ENCODE results near the gene KLF12.

The KLF12 gene

GRCh38 chr13:74103970-74104555 lies 30.1 kb downstream of the KLF12 start:
- no peak for DNase-seq (ENCODE audit: low read depth in 2 of 2)

DNA sequence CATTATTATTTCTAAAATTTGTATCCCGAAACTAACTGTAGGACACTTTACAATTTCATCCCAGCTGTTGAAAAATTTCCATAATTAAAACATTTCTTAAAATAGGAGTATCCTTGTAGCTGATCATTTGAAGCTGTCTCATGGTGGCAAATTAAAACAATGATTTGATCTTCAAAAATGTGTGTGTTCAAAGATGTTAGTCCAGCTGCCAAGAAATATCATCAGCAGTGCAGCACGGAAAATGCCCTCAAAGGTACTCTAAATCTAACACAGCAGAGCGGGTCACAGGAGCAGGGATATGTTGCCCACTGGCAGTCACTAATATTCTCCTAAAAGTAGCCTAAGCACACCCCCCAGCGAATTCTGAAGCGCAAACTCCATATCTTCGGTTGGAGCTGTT lies 31.0 kb downstream of the KLF12 start:
- DNase-seq (ENCODE audit: low read depth in 2 of 2), result no peak

DNA sequence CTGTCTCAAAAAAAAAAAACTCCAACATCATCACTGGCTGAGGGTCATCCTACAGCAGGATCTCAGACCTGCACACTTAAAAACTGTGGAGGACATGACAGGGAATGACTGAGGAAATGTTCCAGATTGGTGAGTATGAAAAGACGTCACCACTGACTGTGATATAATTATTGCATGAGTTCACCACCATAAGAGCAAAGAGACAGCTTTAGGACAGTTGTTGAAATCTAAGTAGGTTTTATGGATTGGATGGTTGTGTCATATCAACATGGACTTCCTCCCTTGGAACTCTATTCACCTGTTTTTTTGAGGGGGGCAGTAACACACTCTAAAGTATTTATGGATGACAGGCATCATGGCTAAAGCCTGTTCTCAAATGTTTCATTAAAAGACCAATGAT lies 31.5 kb downstream of the KLF12 start:
- no peak for DNase-seq (ENCODE audit: low read depth in 2 of 2)

DNA sequence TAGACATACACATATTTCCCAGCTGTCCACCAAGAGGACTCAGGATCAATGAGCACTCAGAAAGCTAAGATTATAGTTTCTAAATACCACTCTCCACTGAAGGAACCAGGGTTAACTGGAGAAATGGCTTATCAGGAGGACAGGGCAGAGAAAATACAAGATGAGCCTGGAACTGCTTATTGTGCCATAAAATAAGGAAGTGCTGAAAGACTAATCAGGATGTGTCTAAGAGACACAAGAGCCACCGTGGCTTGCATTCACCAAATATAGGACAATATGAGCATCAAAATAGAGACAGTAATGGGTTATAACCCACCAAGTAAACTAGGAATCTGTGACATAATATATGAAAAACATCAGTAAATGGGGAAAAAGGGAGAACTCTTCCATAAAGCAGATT lies 32.8 kb downstream of the KLF12 start:
- no peak for DNase-seq (ENCODE audit: low read depth in 2 of 2)

GRCh38 chr13:74098077-74098476 lies 36.1 kb downstream of the KLF12 start:
- DNase-seq (ENCODE audit: low read depth in 2 of 2), result no peak

GRCh38 chr13:74097116-74097515 lies 37.1 kb downstream of the KLF12 start:
- no peak for DNase-seq (ENCODE audit: low read depth in 2 of 2)

- DNase-seq (ENCODE audit: low read depth in 2 of 2), result no peak
These were observed 40.5 kb downstream of the KLF12 start for GRCh38 chr13:74093691-74094090.

DNA sequence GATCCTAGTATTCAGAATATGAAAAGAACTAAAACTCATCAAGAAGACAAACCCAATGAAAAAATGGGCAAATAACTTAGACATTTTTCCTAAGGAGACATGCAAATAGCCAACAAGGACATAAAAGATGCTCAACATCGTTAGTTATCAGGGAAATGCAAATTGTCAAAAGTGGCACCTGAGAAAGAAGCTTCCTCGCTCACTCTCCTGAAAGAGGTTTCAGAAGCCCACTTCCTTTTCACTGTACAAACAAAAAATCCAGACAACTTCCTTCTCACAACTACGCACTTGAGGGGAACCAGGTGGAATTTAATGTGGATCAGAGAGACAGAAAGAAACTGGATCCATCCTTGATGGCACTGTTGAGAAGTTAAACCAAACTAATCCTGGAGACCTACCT lies 41.5 kb downstream of the KLF12 start:
- DNase-seq (ENCODE audit: low read depth in 2 of 2), result no peak

DNA sequence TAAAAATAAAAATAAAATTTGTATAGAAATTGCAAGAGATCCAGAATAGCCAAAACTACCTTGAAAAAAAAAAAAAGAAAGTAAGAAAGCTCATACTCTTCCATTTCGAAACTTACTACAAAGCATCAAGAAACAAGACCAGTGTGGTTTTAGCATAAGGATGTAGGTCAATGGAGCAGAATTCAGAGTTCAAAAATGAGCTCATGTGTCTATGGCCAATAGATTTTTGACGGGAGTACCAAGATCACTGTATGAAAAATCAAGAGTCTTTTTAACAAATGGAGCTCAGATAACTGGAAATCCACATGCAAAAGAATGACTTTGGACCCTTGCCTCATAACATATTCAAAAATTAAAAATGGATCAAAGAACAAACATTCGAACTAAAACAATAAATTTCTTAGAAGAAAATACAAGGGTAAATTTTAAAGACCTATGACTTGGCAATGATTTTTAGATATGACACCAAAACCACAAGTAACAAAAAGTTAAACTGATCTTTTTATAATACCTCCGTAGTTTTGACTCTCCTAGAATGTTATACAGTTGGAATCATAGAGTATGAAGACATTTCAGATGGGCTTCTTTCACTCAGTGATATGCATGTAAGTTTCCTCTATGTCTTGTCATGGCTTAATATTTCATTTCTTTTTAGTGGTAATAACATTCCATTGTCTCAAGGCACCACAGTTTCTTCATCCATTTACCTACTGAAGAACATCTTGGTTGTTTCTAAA lies 43.2 kb downstream of the KLF12 start:
- DNase-seq (ENCODE audit: low read depth in 2 of 2), result no peak

DNA sequence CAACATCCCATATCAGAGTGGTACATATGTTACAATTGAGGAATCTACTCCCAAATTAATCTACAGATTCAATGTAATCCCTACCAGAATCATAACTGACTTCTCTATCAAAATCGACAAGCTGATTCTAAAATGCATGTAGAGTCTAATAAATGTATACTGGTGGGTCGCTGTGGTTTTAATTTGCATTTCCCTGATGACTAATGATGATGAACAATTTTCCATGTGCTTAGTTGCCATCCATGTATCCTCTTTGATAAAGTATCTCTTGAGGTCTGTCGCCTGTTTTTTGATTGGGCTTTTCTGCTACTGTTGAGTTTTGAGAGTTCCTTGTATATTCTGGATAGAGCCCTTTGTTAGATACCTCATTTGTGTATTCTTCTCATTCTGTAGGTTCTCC lies 43.8 kb downstream of the KLF12 start:
- no peak for DNase-seq (ENCODE audit: low read depth in 2 of 2)

DNA sequence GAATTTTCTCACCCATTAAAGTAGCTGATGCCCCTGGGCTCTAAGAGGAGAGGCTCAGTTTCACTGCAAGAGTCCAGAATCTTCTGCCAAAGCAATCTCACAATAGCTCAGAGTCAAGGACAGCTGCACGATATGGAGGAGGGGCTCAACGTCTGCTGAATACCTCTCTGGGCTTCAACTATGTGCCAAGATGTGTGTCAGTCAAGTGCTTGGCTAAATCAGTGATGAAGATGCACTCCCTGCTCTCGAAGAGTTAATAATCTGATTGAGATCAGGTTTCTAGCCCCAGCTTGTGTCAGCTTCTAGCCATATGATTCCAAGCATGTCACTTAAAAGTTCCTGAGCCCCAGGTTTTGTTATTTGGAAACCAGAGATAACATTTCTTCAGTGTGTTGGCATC lies 46.8 kb downstream of the KLF12 start:
- DNase-seq (ENCODE audit: low read depth in 2 of 2), result no peak
